Peyer's patch (tissue), 4 donors: ENCODE data around the gene FSD2.

Experiments
- CTCF ChIP-seq, 6 experiments: fragments of 450-650 bp in 4 of 6; fragments of 200-600 bp in 2 of 6; sonication (generic) in 1 of 6; IDR thresholded peaks; one replicate each; pipeline ENCODE4 v1.5.1; 2017 to 2019; ENCODE audit warnings: antibody characterized with exemption in 6 of 6, mild to moderate bottlenecking in 3 of 6, moderate library complexity in 1 of 6
- POLR2A ChIP-seq, 2 donors: fragments of 450-650 bp; IDR thresholded peaks; one replicate each; pipeline ENCODE4 v1.5.1; 2017; ENCODE audit warnings: antibody characterized with exemption in 2 of 2, mild to moderate bottlenecking in 2 of 2, moderate library complexity in 2 of 2

- TF ChIP-seq CTCF (IDR thresholded peaks at IDR 0.05) (no peak), POLR2A (IDR thresholded peaks at IDR 0.05) (no peak)
Measured at GRCh38 chr15:82839136-82839535, 33.3 kb upstream of the FSD2 start.
